ENCODE results near the gene USP32.
"Not testable (repeated sequence)": the region's sequence is repeated elsewhere in the genome, so short reads cannot be mapped to it uniquely, and the experiment has no call there.

USP32 gene

GRCh38 chr17:60292697-60293096 lies 99.2 kb downstream of the USP32 start:
- no peak for DNase-seq

- DNase-seq: no peak
These were observed 107.2 kb downstream of the USP32 start for GRCh38 chr17:60284709-60285108.

- no peak for DNase-seq
These were observed 108.1 kb downstream of the USP32 start for GRCh38 chr17:60283816-60284215.

- no peak for DNase-seq
These were observed 111.3 kb downstream of the USP32 start for GRCh38 chr17:60280673-60281072.

GRCh38 chr17:60278237-60278636 lies 113.7 kb downstream of the USP32 start:
- DNase-seq: no peak

- DNase-seq: no peak
These were observed 114.7 kb downstream of the USP32 start for GRCh38 chr17:60277258-60277657.

GRCh38 chr17:60269417-60269816 lies 122.5 kb downstream of the USP32 start:
- no peak for DNase-seq

- no peak for DNase-seq
These were observed 131.4 kb downstream of the USP32 start for GRCh38 chr17:60260540-60260939.

- DNase-seq: no peak
These were observed 133.6 kb downstream of the USP32 start for GRCh38 chr17:60258313-60258712.

GRCh38 chr17:60256174-60256573 lies 135.8 kb downstream of the USP32 start:
- DNase-seq: no peak

- no peak for DNase-seq
These were observed 138.9 kb downstream of the USP32 start for GRCh38 chr17:60253048-60253447.

GRCh38 chr17:60252459-60252858 lies 139.5 kb downstream of the USP32 start:
- no peak for DNase-seq

- no peak for DNase-seq
These were observed 142.6 kb downstream of the USP32 start for GRCh38 chr17:60249290-60249826.

GRCh38 chr17:60248618-60249289 lies 143.2 kb downstream of the USP32 start:
- DNase-seq: no peak

GRCh38 chr17:60247836-60248461 lies 144.0 kb downstream of the USP32 start:
- DNase-seq: no peak

- DNase-seq: no peak
These were observed 147.3 kb downstream of the USP32 start for GRCh38 chr17:60244656-60245055.

- no peak for DNase-seq
These were observed 151.6 kb downstream of the USP32 start for GRCh38 chr17:60240290-60240689.

GRCh38 chr17:60231691-60232090 lies 160.2 kb downstream of the USP32 start:
- DNase-seq: no peak

GRCh38 chr17:60231234-60231633 lies 160.7 kb downstream of the USP32 start:
- no peak for DNase-seq

- no peak for DNase-seq
These were observed 161.6 kb downstream of the USP32 start for GRCh38 chr17:60230358-60230757.

- DNase-seq: no peak
These were observed 162.6 kb downstream of the USP32 start for GRCh38 chr17:60229188-60229802.

- DNase-seq: not testable (repeated sequence)
These were observed 164.7 kb downstream of the USP32 start for GRCh38 chr17:60227276-60227675.

GRCh38 chr17:60224064-60224463 lies 167.9 kb downstream of the USP32 start:
- no peak for DNase-seq

- DNase-seq: no peak
These were observed 168.5 kb downstream of the USP32 start for GRCh38 chr17:60223456-60223855.
